Testis (tissue), 3 donors: Measurements from ENCODE around the gene ENDOV. TPM values are rescaled to one million over a fixed set of nuclear protein-coding genes. Genes with fewer than 3 reads are reported as not detected.

Experiments used
- DNase-seq: peaks from one replicate; pipeline ENCODE4 v3.0.0-alpha.2; 2019
- H3K27ac ChIP-seq, 2 donors: fragments of 200-600 bp; sonication (generic); one replicate each; pipeline ENCODE4 v1.5.1; 2019
- H3K27me3 ChIP-seq: fragments of 200-600 bp; sonication (generic); one replicate; pipeline ENCODE4 v1.5.1; 2019
- H3K36me3 ChIP-seq: fragments of 200-600 bp; sonication (generic); one replicate; pipeline ENCODE4 v1.5.1; 2017; ENCODE audit warnings: low read depth; ENCODE audit errors: missing control alignments
- H3K4me1 ChIP-seq: fragments of 200-600 bp; sonication (generic); one replicate; pipeline ENCODE4 v1.5.1; 2019
- H3K4me3 ChIP-seq, 2 donors: fragments of 200-600 bp; sonication (generic); one replicate each; pipeline ENCODE4 v1.5.1; 2017 to 2019
- H3K9me3 ChIP-seq: fragments of 200-600 bp; sonication (generic); one replicate; pipeline ENCODE4 v1.5.1; 2017
- CTCF ChIP-seq, 3 experiments: fragments of 450-650 bp in 2 of 3; fragments of 200-600 bp in 1 of 3; sonication (generic) in 1 of 3; IDR thresholded peaks; one replicate each; pipeline ENCODE4 v1.5.1; 2016 to 2019; ENCODE audit warnings: antibody characterized with exemption in 3 of 3, mild to moderate bottlenecking in 2 of 3, moderate library complexity in 1 of 3
- POLR2A ChIP-seq: fragments of 450-650 bp; IDR thresholded peaks from one replicate; pipeline ENCODE4 v1.6.1; 2017; ENCODE audit warnings: antibody characterized with exemption, mild to moderate bottlenecking, moderate library complexity
- WGBS, 2 donors: methylation state at CpG; one replicate each; pipeline ENCODE4 v1.1.5; 2018; 5-methylcytosine and 5-hydroxymethylcytosine counted together
- intact Hi-C: fragments of 100-400 bp; cut with DNase I; formaldehyde crosslinking; loops from one replicate; pipeline ENCODE4 v1.15.1; 2023; ENCODE audit warnings: low total_unique reads
- polyA plus RNA-seq: library from polyadenylated mRNA; stranded (reverse); fragments of 350-450 nt; fragmentation: Illumina TruSeq; extraction: RNeasy Lipid Tissue Mini Kit (QIAGEN cat#74804); gene quantifications from one replicate; pipeline ENCODE4 v1.2.3, GENCODE V29; 2014; ENCODE audit warnings: low read depth, low replicate concordance; ENCODE audit not compliant: insufficient read depth
- total RNA-seq, 2 donors: library from RNA; depleted of rRNA; stranded (reverse); fragments of >200 nt; gene quantifications; one replicate each; pipeline ENCODE4 v1.2.3, GENCODE V29; 2016

ENDOV gene
- total and polyA plus RNA-seq, 3 donors from 2014 or later, result 41.4 to 63.9 (median 55.2) TPM

GRCh38 chr17:80468781-80469493 lies 54.0 kb downstream of the ENDOV start:
- H3K9me3 ChIP-seq, result no peaks in the 10 kb centered on the region
- DNase-seq, result no peak
- no peaks in the 10 kb centered on the region for H3K4me1 ChIP-seq
- H3K27ac ChIP-seq, result no peak overlapping the region
- 83 to 84% methylated on average over 28 of the region's 28 CpGs for WGBS, 2 donors
- no peak for TF ChIP-seq POLR2A
- no peak for TF ChIP-seq CTCF (IDR thresholded peaks at IDR 0.05)
- intact Hi-C loops, result no loop called here
- no peak overlapping the region for H3K4me3 ChIP-seq
- H3K36me3 ChIP-seq, result no peaks in the 10 kb centered on the region
- no peaks in the 10 kb centered on the region for H3K27me3 ChIP-seq

GRCh38 chr17:80469667-80470066 lies 54.7 kb downstream of the ENDOV start:
- WGBS, 2 donors, result 80 to 86% methylated on average over 7 to 11 of the region's 11 CpGs
- no peaks in the 10 kb centered on the region for H3K9me3 ChIP-seq
- no peak for TF ChIP-seq POLR2A
- no peak for TF ChIP-seq CTCF (IDR thresholded peaks at IDR 0.05)
- intact Hi-C loops, result loop anchor here (10.0 kb wide), 1 partner anchor 105 kb away; no protein-coding TSS in a partner anchor
- no peak for DNase-seq
- no peaks in the 10 kb centered on the region for H3K36me3 ChIP-seq
- H3K4me3 ChIP-seq, result no peak overlapping the region
- H3K27me3 ChIP-seq, result no peaks in the 10 kb centered on the region
- peaks cover under 1% of the 10 kb centered on the region for H3K4me1 ChIP-seq
- H3K27ac ChIP-seq, result no peak overlapping the region

GRCh38 chr17:80470603-80471002 lies 55.6 kb downstream of the ENDOV start:
- WGBS, 2 donors, result 94 to 97% methylated on average over 17 to 20 of the region's 21 CpGs
- H3K27me3 ChIP-seq, result no peaks in the 10 kb centered on the region

GRCh38 chr17:80471922-80472321 lies 57.0 kb downstream of the ENDOV start:
- no peaks in the 10 kb centered on the region for H3K27me3 ChIP-seq
- no peak for TF ChIP-seq POLR2A
- TF ChIP-seq CTCF (IDR thresholded peaks at IDR 0.05), result no peak
- DNase-seq, result no peak
- no peaks in the 10 kb centered on the region for H3K36me3 ChIP-seq
- peaks cover 16% of the 10 kb centered on the region for H3K4me1 ChIP-seq
- no peak overlapping the region for H3K27ac ChIP-seq
- no peaks in the 10 kb centered on the region for H3K9me3 ChIP-seq
- no peak overlapping the region for H3K4me3 ChIP-seq
- WGBS, 2 donors, result 82 to 97% methylated on average over 8 of the region's 8 CpGs
- intact Hi-C loops, result loop anchor here (10.0 kb wide), 1 partner anchor 103 kb away; no protein-coding TSS in a partner anchor

More at GRCh38 chr17:80470603-80471002, 55.6 kb downstream of the ENDOV start:
- Histone ChIP-seq H3K4me1 (peaks cover 9% of the 10 kb centered on the region), H3K36me3 (no peaks in the 10 kb centered on the region), H3K4me3 (no peak overlapping the region), H3K9me3 (no peaks in the 10 kb centered on the region), H3K27ac (no peak overlapping the region)
- intact Hi-C loops, result loop anchor here (10.0 kb wide), 1 partner anchor 104 kb away; no protein-coding TSS in a partner anchor
- no peak for TF ChIP-seq CTCF (IDR thresholded peaks at IDR 0.05)
- TF ChIP-seq POLR2A, result no peak
- DNase-seq, result no peak
